HUDEP-2 (cell line): ENCODE measurements around the gene SLC26A2.
A peak's percentile ranks its signal among the peaks of the same experiment; 100 is the strongest.
"Not testable (repeated sequence)": the region's sequence is repeated elsewhere in the genome, so short reads cannot be mapped to it uniquely, and the experiment has no call there.

Experiments
- DNase-seq, 76 experiments: peaks; one replicate each; lab custom pipeline; 2025; ENCODE audit not compliant: unreplicated experiment in 76 of 76; lab: John Stamatoyannopoulos, UW

The SLC26A2 gene

GRCh38 chr5:149936044-149936699 is 24.4 kb upstream of the SLC26A2 start:
- no peak for DNase-seq

DNA sequence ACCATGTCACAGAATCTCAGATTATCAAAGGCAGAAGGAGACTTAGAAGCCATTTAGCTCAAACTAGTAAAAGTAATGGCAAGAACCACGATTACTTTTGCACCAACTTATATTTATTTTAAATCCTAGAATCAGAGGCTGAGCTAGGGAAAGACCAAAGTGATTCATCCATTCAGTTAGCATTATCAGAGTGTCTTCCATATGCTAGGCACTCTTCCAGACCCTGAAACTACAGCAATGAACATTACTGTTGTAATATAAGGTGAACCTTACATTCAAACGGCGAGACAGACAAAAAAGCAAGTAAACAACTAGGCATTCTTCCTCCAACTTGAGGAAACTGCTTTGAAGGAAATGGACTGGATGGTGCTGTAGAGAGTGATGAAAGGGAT is 23.9 kb upstream of the SLC26A2 start:
- no peak for DNase-seq

- peak in 19 of 76 experiments; percentile 9 to 68 (median 34) for DNase-seq
Measured at GRCh38 chr5:149937610-149938009, 22.9 kb upstream of the SLC26A2 start.

DNA sequence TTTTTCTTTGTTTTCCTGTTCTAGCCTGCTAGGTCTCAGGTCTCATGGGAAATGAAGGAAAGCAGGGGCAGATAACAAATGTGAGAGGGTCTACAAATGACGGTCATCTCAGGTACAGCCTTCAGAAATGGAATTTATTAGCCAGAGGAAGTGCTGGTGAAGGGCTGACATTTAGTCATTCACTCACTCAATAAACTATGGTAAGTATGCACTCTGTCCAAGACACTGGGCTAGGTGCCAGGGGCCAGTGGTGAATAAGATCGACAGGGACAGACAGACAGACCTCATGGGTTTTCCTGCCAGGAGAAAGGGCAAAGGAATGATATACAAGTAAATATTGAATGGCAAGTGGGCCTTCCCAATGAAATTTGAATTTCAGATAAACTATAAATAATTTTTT is 22.3 kb upstream of the SLC26A2 start:
- peak in 55 of 76 experiments; percentile 4 to 70 (median 44) for DNase-seq

DNA sequence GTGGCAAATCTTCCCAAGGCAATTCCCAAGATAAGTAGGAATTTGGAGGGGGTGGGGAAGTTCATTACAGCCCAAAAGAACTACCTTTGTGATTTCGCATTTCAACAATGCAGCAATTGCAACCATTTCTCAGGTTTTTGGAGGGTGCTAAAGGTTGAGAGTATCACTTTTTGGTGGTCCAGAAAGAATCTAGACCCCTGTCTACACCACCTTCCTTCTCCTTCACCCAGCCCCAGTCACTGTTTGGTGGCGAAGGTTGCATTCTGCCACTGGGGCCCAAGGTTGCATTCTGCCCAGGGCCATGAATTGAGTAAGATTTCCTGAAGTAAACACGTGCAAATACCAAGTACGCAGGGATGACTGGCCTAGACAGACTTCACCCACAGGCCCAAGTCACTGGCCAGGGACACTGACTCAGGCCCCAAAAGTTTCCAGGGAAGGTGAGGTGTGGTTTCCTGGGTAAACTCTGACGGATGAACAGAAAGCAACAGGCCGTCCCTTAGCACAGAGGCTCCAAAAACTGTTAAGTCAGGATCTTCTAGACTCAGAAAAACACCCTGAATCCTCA is 21.7 kb upstream of the SLC26A2 start:
- DNase-seq = peak in 1 of 76 experiments; percentile 19

DNA sequence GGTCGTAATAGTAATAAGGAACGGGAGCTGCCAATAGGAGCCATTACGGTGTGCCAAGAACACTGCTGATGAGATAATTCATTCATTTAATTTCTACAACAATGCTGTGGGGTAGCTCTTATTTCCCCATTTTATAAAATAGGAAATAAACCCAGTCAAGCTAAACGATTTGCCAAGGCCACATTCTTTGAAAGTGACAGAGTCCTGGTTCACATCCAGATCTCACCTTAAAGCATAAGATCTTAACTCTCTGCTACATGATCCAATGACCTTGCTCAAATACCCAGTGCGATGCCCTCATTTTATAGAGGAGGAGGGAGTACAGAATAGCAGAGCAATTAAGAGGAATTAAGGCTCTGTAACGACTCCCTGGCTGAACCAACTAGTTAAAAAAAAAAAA is 21.0 kb upstream of the SLC26A2 start:
- DNase-seq = peak in 1 of 76 experiments; percentile 52

DNA sequence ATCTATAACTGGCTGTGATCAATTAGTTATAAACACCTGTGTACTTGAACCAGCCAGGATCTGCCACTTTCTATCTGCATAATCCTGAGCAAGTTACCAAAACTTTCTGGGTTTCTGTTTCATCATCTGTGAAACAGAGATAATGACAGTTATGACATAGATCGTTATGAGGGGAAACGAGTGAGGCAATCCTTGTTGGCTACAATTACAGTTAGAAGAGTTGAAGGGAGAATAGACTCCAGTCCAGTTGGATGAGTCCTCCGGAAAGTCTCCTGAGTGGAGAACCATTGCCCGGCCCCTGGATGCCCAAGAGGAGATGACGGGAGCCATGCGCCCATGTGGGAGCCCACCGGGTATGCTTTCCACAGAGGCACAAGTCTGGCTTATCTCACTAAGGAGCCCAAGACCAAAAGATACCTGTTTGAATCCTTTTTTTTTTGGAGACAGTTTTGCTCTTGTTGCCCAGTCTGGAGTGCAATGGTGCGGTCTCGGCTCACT is 20.4 kb upstream of the SLC26A2 start:
- peak in 32 of 76 experiments; percentile 9 to 76 (median 40) for DNase-seq

GRCh38 chr5:149940941-149941644 is 19.5 kb upstream of the SLC26A2 start:
- no peak for DNase-seq

GRCh38 chr5:149941795-149942194 is 18.8 kb upstream of the SLC26A2 start:
- DNase-seq = no peak

- DNase-seq = no peak
Measured at GRCh38 chr5:149942199-149942598, 18.4 kb upstream of the SLC26A2 start.

GRCh38 chr5:149942741-149943169 is 17.8 kb upstream of the SLC26A2 start:
- DNase-seq = not testable (repeated sequence)

- DNase-seq = not testable (repeated sequence)
Measured at GRCh38 chr5:149943177-149943949, 17.2 kb upstream of the SLC26A2 start.

GRCh38 chr5:149944666-149945065 is 15.9 kb upstream of the SLC26A2 start, which contains the start of gene PDE6A:
TSS of gene PDE6A (minus strand) at chr5:149944793. CDS start at chr5:149944673, 120 bp downstream.
- DNase-seq = no peak

DNA sequence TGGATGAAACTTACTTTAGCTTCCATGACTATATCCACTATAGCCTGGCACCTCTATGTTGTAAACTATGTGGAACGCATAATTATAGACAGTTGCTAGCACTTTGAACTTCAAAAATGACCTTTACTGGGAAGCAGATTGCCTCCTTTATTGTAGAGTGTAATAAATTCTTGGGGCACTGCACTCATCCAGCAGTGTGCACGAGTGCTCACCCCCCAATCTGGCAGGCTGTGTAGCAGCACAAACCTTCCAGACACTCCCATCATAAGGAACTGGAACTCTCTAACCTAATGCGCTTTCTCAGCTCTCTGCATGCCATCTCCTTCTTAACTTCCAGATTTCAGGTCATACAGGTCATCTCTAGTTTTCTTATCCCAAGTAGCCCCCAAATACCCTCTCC is 14.4 kb upstream of the SLC26A2 start:
- no peak for DNase-seq

DNA sequence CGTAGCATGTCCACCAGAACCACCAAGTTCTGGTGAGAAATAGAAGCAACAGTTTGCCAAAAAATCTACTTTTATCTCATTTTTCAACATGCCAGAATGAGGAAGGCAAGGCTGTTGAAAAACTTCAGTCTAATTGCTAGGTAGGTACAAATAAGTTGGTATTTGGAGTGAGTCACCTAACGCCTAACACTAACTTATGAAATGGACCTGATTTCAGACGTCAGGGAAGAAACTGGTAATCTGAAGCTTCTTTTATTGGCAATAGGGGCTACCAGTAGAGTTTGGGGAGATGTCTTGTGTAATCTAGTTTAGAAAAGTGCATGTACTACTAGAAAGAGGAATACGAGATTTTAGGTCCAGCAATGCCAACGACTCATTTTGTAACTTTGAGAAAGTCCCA is 11.6 kb upstream of the SLC26A2 start:
- no peak for DNase-seq

DNA sequence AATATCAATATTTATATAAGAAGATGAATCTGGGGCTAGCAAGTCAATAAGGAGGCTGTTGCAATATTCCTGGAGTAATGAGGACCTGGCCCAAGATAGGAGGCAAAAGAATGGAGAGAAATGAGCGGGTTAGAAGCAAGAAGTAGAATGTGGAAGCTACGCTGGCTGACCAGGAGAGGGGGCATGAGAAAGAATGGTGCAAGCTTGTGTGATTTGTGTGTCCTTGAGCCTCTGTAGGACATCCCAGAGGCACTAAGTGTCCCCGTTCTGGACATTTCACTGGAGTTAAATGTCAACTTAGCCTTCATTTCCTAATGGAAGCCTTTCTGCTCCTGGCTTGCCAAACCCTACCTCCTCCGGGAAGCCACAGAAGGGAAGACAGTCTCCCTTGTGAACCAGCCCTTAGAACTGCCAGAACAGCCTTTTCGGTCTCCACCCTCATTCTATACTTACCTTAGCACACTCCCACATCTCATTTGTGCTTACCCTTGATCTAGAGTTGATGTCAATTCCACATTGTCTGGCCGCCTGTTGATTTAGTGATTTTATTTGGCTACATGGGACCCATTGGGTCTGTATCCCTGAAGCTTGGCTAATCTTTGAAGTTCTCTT is 9.3 kb upstream of the SLC26A2 start:
- DNase-seq = no peak

DNA sequence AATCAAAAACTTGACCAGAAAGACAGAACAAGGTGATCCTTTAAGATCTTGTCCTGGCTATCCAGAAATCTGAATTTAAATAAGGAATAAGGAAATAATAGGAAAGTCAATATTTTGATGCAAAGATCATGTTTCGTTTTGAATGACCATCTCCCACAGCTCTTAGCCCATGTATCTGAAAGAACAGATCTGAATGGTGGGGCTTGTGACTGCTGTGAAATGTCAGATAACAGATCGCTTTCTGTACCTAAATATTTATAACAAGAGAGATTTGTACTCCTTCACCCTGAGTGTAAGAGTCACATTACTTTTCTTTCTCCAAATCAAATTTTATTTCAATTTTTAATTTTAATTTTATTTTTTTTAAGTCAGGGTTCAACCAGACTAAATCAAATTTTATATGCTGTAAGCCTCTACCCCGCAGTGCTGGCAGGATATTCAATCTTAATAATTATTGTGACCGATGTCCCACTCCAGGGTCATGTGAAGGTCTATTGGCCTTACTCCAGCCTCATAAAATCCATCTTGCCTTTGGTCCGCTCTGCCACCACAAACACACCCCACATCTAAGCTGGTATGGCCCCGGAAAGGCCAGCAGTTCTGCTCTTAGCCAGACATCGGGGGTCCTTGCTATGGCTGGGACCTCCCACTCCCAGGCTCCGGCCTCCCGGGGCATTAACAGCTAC is 7.0 kb upstream of the SLC26A2 start:
- DNase-seq = peak in 13 of 76 experiments; percentile 9 to 44 (median 14)

- DNase-seq = no peak
Measured at GRCh38 chr5:149954798-149955197, 5.8 kb upstream of the SLC26A2 start.

GRCh38 chr5:149956685-149957084 is 3.9 kb upstream of the SLC26A2 start:
- DNase-seq = no peak

GRCh38 chr5:149957855-149958254 is 2.7 kb upstream of the SLC26A2 start:
- DNase-seq = no peak
